Hematopoietic multipotent progenitor cell treated with erythropoietin and hydrocortisone succinate and interleukin-3 and kit ligand, for 17 days (in vitro differentiated cells): ENCODE data around the gene LCN6.
"Not testable (repeated sequence)": the region's sequence is repeated elsewhere in the genome, so short reads cannot be mapped to it uniquely, and the experiment has no call there.

Experiments
- DNase-seq: peaks from one replicate; pipeline ENCODE4 v3.0.0-alpha.2; 2015; ENCODE audit warnings: low spot score

The LCN6 gene

DNA sequence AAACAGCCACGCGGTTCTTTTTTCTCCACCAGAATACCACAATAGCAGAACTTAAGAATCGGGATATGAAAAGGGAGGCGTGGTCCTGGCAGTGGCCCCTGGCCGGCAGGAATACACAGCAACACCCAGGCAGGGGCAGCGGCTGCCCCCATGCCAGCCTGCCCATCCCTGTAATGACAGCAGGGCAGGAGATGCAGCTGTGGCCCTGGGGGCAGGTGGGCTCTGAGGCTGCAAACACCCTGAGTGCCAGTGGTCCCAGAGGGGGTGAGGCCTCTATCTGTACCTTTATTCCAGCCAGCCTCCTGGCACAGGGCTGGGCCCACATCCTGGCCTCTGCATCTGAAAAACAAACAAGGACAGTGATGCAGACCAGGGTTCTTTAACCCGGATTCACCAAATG is 23.6 kb downstream of the LCN6 start:
- DNase-seq: no peak

DNA sequence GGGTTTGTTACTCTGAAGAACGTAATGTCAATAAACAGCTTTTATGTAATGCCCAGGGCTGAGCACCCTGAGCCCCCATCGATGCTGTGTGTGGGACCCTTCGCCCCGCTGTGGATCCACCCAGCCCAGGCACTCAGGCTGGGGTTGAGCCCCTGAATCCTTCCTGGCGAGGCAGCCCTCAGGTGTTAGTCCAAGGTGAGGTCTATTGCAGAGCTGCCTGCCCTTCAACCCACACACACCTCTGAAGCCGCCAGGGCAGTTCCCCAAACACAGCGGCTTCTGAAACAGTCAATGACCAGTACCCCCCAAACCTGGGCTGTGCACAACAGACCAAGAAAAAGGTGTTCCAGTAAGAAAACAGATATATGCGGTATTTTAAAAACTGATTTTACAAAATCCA is 24.3 kb downstream of the LCN6 start:
- DNase-seq: no peak

DNA sequence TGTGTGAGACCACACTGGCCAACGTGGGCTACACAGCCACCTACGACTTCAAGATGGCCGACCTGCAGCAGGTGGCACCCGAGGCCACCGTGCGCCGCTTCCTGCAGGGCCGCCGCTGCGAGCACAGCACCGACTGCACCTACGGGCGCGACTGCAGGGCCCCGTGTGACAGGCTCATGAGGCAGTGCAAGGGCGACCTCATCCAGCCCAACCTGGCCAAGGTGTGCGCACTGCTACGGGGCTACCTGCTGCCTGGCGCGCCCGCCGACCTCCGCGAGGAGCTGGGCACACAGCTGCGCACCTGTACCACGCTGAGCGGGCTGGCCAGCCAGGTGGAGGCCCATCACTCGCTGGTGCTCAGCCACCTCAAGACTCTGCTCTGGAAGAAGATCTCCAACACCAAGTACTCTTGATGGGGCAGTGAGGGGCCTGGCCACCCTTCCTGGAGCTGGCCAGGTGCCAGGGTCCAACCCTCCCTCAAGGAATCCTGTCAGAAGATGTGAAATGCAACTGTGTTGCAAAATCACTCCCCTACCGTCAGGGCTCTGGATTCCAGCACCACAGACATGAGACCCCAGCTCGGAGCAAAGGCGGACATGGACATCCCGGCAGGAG is 24.9 kb downstream of the LCN6 start:
- DNase-seq: no peak

- no peak for DNase-seq
Measured at GRCh38 chr9:136722969-136723356, 25.4 kb downstream of the LCN6 start.

DNA sequence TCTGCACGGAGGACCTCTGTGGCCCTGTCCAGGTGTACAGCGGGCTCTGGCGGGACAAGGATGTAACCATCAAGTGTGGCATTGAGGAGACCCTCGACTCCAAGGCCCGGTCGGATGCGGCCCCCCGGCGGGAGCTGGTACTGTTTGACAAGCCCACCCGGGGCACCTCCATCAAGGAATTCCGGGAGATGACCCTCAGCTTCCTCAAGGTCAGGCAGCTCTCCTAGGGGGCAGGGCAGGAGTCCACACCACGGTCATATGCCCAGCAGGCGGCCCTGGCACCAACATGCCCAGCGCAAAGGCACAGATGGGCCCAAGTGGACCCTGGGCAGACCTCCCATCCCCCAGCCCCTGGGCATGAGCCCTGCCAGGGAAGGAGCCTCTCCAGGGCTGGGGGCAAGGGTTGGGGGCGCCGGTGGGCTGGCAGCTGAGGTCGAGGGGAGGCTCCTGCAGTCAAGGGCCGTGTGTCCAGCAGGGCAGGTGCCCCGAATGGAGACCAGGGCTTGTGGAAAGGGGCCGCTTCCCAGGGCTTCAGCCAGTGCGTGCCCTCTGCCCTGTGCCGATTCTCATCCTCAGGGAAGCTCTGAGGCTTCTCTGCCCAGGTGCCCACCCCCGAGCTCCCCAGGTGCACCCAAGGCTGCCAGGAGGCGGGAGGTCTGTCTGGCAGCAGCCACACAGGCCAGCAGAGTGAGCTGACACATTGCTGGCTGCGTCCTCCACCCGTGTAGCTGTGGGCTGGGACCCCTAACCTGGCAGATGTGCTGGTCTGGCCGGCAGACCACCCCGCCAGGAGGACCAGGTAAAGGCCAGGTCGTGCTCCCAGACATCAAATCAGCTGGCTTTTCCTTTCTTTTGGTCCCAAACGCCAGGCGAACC is 26.0 kb downstream of the LCN6 start:
- DNase-seq: no peak

- no peak for DNase-seq
Measured at GRCh38 chr9:136721339-136722092, 26.8 kb downstream of the LCN6 start.

DNA sequence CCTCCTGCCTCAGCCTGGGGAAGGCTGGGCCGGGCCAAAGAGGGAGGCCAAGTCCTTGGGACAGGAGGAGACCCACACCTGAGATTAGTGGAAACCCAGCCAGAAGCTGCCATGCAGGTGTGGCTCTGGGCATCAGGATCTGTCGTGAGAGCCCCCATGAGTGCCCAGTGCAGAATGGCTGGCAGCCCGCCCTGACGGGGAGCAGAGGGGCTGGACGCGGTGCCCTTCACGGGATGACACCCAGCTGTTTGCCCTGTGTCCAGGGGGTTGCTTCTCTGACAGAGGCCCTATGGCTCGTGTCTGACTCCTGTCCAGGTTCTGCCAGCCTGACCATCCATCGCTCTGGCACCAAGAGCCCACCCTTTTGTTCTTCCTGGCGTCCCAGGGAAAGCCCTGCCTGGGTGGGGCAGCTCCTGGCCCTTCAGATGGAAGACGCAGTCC is 27.4 kb downstream of the LCN6 start:
- DNase-seq: no peak

GRCh38 chr9:136720251-136720897 is 28.0 kb downstream of the LCN6 start:
- no peak for DNase-seq

DNA sequence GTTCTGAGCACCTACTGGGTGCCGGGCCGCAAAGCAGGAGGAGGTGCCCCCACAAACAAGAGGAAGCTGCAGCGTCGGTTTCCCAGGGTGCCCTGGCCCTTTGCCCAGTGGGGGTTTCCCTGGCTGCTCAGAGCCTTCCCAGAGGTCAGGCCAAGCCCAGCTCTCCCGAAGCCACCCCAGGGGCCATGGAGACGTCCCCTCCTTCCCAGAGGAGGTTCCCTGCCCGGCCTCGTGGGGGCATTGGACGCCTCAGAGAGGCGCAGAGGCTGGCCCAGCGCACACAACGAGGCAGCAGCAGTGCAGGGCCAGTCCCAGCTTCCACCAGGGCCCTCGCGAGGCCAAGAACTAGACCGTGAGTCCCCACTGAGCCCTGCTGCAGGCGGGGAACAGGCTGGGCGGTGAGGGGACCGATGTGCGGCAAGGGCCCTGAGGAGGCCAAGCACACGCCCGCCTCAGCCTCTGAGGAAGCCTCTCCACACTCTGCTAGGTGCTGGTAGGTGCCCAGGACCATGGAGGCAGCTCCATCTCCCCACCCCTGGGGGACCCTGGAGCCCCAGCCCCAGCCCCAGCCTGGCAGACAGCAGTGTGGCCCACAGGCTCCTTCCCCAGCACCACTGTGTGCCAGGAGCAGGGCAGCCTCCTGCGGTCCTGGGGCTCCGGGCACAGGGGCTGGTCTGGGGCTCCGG is 29.0 kb downstream of the LCN6 start:
- no peak for DNase-seq

- DNase-seq: no peak
Measured at GRCh38 chr9:136718345-136719194, 29.8 kb downstream of the LCN6 start.

GRCh38 chr9:136717399-136717798 is 30.9 kb downstream of the LCN6 start:
- no peak for DNase-seq

- DNase-seq: no peak
Measured at GRCh38 chr9:136714893-136715274, 33.4 kb downstream of the LCN6 start.

- no peak for DNase-seq
Measured at GRCh38 chr9:136714096-136714892, 34.0 kb downstream of the LCN6 start.

GRCh38 chr9:136713550-136713949 is 34.8 kb downstream of the LCN6 start:
- DNase-seq: no peak

- DNase-seq: no peak
Measured at GRCh38 chr9:136712690-136713544, 35.4 kb downstream of the LCN6 start.

DNA sequence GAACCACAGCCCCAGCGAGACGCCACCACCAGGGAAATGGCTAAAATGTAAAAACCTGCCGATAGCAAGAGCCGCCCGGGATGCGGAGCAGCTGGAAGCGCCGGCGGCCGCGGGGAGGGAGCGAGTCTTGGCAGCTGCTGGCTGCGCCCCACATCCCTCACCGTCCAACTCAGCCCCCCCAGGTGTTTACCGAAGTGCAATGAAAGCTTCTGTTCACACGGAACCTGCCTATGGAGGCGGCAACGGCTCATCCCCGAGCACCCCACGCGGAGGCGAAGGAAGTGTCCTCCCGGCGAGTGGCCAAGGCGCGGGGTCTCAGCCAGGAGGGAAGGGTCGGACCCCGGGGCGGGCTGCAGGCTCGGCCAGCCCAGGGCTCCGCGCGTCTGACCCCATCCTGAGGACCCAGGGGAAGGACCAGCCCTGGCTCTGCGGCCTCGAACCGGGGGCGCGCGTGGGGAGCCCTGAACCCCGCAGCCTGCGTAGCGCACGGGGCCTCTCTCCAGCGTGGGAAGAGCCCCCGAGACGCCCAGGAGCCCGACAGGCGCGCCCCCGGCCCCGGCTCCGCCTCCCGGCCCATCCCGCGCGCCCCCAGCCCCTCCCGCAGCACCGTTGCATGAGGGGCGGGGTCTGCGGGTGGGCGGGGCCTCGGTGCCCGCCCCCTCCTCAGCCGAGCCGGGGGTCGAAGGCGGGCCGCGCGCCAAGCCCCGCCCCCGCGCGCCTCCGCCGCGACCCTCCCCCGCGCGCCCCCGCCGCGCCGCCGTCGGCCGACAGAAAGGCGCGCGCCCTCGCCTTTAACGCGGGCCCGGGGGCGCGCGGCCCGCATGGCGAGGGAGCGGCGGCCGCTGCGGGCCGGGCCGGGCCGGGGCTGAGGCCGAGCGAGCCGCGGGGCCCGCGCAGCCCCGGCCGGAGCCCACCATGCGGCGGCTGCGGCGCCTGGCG is 36.3 kb downstream of the LCN6 start, which contains the start of gene DIPK1B:
Gene DIPK1B (plus strand): TSS at position 822 of the 939 bp plus-strand sequence. CDS start 94 bp downstream, at position 916.
- no peak for DNase-seq

DNA sequence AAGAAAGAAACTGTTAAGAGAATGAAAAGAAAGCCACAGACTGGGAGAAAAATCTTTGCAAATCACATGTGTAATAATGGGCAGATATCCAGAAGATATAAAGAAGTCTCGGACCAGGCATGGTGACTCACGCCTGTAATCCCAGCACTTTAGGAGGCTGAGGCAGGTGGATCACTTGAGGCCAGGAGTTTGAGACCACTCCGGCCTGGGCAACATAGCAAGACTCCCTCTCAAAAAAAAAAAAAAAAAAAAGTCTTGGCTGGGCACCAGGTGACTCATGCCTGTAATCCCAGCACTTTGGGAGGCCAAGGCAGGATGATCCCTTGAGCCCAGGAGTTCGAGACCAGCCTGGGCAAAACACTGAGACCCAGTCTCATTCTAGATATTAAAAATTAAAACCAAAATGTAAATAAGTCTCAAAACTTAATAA is 37.1 kb downstream of the LCN6 start:
- DNase-seq: not testable (repeated sequence)

DNA sequence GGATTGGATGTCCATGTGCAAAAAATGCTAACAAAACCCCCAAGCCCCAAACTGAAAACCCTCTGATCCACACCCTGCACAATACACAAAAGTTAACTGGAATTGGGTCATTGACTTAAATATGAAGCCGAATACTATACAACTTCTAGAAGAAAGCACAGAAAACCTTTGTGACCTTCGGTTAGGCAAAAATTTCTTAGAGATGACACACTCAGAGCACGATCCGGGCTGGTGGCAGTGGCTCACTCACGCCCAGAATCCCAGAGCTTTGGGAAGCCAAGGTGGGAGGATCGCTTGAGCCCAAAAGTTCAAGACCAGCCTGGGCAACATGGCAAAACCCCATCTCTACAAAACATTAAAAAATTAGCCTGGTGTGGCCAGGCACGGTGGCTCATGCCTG is 37.8 kb downstream of the LCN6 start:
- no peak for DNase-seq
